Glomerular visceral epithelial cell (primary cell): ENCODE results near the gene MPST.
A peak's percentile ranks its signal among the peaks of the same experiment; 100 is the strongest.
"Not testable (repeated sequence)": the region's sequence is repeated elsewhere in the genome, so short reads cannot be mapped to it uniquely, and the experiment has no call there.

ENCODE experiments used
- DNase-seq: peaks from one replicate; pipeline ENCODE4 v3.0.0-alpha.2; 2016; ENCODE audit errors: extremely low spot score

Gene MPST

GRCh38 chr22:37019309-37020191 lies at the start of gene MPST, which contains the start of gene TST:
TSS of gene MPST (plus strand) at chr22:37019742. CDS start at chr22:37019837, 95 bp downstream.
TSS of gene TST (minus strand) at chr22:37019447. CDS start at chr22:37018732, 715 bp downstream.
- peak; percentile 69 for DNase-seq

DNA sequence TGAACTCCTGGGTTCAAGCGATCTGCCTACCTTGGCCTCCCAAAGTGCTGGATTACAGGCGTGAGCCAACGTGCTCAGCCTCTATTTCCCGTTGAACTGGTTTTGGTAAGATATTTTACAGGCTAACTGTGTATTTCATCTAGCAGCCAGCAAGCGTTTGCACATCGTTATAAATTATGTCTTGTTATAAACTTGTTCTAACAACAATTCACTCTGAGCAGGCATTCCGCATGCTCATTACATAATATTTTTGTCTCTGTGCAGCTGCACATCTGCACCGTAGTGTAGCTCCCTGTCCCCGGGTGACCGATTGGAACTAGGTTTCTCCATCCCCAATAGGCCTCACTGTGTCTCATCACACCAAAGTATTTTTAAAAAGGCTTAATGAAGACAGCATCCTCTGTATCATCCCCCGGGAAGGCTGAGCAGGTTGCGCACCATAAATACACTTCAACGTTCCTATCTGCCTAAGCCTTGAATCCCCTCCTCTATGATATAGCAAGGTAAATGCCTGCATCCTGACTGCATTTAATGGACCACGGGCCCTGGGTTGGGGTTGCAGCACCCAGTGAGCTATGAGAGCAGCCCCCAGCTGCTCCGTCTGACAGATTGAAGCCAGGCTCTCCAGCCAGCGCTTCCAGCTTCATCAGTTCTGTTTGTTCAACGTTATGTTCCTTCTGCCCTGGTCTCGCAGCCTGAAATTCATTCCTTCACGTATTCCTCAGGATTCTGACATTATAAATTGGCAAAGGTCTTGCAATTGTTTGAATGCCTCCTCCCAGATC lies 48.0 kb upstream of the MPST start:
- DNase-seq = no peak

- no peak for DNase-seq
Observed at GRCh38 chr22:36976606-36977005, 42.9 kb upstream of the MPST start.

- peak; percentile 12 for DNase-seq
Observed at GRCh38 chr22:36977401-36977861, 42.1 kb upstream of the MPST start.

- peak; percentile 79 for DNase-seq
Observed at GRCh38 chr22:36977947-36978660, 41.4 kb upstream of the MPST start.

DNA sequence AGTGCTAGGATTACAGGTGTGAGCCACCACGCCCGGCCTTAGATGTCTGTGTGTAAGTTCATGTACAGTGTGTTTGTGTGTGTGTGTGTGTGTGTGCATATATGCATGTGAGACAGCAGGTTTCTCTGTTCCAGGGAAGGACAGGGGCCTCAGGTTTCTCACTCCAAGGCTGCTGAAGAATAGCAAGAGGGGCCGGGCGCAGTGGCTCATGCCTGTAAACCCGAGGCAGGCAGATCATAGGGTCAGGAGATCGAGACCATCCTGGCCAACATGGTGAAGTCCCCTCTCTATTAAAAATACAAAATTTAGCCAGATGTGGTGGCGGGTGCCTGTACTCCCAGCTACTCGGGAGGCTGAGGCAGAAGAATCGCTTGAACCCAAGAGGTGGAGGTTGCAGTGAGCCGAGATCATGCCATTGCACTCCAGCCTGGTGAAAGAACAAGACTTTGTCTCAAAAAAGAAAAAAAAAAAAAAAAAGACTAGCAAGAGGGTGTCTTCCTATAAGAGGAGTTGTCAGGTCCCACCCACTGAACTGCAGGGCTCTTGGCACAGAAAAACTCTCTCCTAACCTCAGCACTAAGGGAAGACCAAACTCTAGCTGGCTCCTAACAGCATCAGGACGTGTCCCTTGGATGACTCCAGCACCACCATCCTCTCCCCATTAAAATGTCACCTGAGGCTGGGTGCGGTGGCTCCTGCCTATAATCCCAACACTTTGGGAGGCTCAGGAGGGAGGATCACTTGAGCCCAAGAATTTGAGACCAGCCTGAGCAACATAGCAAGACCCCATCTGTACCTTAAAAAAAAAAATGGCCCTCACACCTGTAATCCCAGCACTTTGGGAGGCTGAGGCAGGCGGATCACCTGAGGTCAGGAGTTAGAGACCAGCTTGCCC lies 40.3 kb upstream of the MPST start:
- no peak for DNase-seq

GRCh38 chr22:36981247-36981775 lies 38.2 kb upstream of the MPST start:
- DNase-seq = no peak

GRCh38 chr22:36982136-36982535 lies 37.4 kb upstream of the MPST start:
- no peak for DNase-seq

GRCh38 chr22:36985211-36985889 lies 34.2 kb upstream of the MPST start:
- DNase-seq = no peak

- DNase-seq = no peak
Observed at GRCh38 chr22:36986242-36986821, 33.2 kb upstream of the MPST start.

DNA sequence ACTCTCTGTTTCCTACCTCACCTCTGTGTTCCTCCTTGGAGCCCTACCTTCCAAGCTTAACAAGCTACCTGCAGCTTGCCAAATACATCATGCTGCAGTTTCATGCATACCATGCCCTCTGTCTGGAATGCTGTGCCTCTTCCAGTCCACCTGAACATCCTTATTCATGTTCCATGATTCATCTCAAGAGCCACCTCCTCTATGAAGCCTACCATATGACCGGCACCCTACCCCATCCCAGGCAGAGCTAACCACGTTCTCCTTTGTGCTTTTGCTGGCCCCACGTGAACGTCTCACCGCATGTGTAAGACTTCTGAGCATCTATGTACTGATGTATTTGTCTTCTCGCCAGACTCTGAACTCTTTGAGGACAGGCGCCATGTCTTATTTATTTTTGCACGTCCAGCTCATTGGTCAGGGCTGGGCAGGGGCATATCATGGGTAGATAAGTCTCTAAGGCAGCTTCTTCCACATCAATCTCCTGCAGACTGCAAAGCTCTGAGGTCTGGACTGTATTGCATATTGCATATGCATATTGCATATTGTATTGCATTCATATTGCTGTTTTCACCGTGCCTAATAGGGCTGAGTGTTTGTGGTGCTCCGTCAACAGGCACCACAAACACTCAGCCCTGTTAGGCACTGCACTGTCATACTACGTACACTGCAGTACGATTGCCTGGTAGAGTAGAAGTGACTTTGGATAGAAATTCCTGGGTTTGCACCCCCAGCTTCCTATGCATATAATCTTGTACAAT lies 31.3 kb upstream of the MPST start:
- no peak for DNase-seq

GRCh38 chr22:36989012-36989411 lies 30.5 kb upstream of the MPST start:
- not testable (repeated sequence) for DNase-seq

GRCh38 chr22:36990457-36990856 lies 29.1 kb upstream of the MPST start:
- no peak for DNase-seq

DNA sequence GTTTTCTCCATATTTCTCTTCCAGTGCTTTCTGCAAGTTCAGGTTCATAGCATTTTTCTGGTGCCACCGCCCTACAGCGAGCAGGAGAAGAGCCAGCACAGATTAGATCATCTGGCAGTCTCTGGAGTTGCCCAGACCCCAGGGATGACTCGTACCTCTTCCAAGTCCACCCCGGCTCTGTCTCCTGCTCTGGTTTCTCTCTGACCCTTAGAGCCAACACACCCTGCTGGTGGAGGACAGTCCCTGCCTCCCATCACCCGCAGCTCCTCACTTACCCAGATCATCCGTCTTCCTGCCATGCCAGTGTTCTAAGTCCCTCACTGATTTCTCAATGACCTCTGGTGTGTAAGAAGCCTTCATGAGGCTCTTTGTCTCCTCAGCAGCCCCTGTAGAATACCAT lies 28.3 kb upstream of the MPST start:
- DNase-seq = no peak

GRCh38 chr22:36997746-36998145 lies 21.8 kb upstream of the MPST start:
- no peak for DNase-seq

- no peak for DNase-seq
Observed at GRCh38 chr22:36998620-36999351, 20.8 kb upstream of the MPST start.

GRCh38 chr22:36999463-36999862 lies 20.1 kb upstream of the MPST start:
- DNase-seq = no peak
